Hepatocyte (in vitro differentiated cells): ENCODE results near the gene PTTG1.

Source experiments
- CTCF ChIP-seq: fragments of 200-600 bp; sonication (generic); IDR thresholded peaks from 2 replicates; pipeline ENCODE4 v1.5.1; 2016; ENCODE audit warnings: antibody characterized with exemption, mild to moderate bottlenecking; ENCODE audit not compliant: poor library complexity
- EZH2 ChIP-seq: fragments of 200-600 bp; sonication (generic); IDR thresholded peaks from 2 replicates; pipeline ENCODE4 v1.6.1; 2016; ENCODE audit warnings: antibody characterized with exemption, mild to moderate bottlenecking, borderline replicate concordance

DNA sequence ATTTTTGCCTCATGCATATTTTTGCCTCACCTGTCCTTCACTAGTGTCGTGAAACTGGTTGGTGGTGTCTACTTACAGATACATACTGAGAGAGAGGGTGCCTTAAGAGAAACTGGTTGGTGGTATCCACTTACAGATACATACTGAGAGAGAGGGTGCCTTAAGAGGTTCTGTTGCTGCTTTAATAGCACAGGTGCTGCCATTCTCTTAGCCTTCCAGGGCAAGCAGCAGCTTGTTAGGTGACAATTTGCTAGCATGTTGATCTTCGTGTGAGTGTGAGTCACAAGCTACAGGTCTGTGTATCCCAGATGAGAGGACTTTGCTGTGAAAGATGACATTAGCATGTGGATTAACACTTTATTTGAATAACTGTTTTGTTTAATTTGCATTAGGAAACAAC, 1.4 kb downstream of the PTTG1 start:
- no peak for TF ChIP-seq CTCF
- TF ChIP-seq EZH2 = no peak
